ENCODE measurements around the gene PODN. TPM values are rescaled to one million over a fixed set of nuclear protein-coding genes. Genes with fewer than 3 reads are reported as not detected.

Gene PODN, protein sequence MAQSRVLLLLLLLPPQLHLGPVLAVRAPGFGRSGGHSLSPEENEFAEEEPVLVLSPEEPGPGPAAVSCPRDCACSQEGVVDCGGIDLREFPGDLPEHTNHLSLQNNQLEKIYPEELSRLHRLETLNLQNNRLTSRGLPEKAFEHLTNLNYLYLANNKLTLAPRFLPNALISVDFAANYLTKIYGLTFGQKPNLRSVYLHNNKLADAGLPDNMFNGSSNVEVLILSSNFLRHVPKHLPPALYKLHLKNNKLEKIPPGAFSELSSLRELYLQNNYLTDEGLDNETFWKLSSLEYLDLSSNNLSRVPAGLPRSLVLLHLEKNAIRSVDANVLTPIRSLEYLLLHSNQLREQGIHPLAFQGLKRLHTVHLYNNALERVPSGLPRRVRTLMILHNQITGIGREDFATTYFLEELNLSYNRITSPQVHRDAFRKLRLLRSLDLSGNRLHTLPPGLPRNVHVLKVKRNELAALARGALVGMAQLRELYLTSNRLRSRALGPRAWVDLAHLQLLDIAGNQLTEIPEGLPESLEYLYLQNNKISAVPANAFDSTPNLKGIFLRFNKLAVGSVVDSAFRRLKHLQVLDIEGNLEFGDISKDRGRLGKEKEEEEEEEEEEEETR
- polyA plus RNA-seq (ENCODE audit: insufficient read length in 3 of 3), result 1 to 10 TPM; 1.6 to 2.0 (median 1.7) TPM
- long read RNA-seq, donor 1, partial matches to known transcripts, result 0 of 1 reads
- long read RNA-seq, donor 1, other reads (novel, unspliced or antisense), result 0 of 1 reads
- long read RNA-seq, donor 2, result 0 reads
- long read RNA-seq, donor 3, result 0 reads
- long read RNA-seq, donor 4, result 0 reads
- long read RNA-seq, donor 5, result 0 reads
- long read RNA-seq, donor 6, partial matches to known transcripts, result 0 of 1 reads
- long read RNA-seq, donor 6, other reads (novel, unspliced or antisense), result 0 of 1 reads
- long read RNA-seq, donor 7, result 0 reads
- long read RNA-seq, donor 8, partial matches to known transcripts, result 5 of 9 reads
- long read RNA-seq, donor 8, other reads (novel, unspliced or antisense), result 0 of 9 reads
- long read RNA-seq, donor 9, partial matches to known transcripts, result 0 of 1 reads
- long read RNA-seq, donor 9, other reads (novel, unspliced or antisense), result 0 of 1 reads
- long read RNA-seq, donor 10, partial matches to known transcripts, result 0 of 1 reads
- long read RNA-seq, donor 10, other reads (novel, unspliced or antisense), result 0 of 1 reads
- long read RNA-seq, donor 11, result 0 reads
- long read RNA-seq, donor 12, result 0 reads
- long read RNA-seq, donor 13, result 0 reads
- long read RNA-seq, donor 14, result 0 reads
- long read RNA-seq, donor 15, partial matches to known transcripts, result 0 of 2 reads
- long read RNA-seq, donor 15, other reads (novel, unspliced or antisense), result 0 of 2 reads
- long read RNA-seq, donor 16, partial matches to known transcripts, result 0 of 1 reads
- long read RNA-seq, donor 16, other reads (novel, unspliced or antisense), result 0 of 1 reads

DNA sequence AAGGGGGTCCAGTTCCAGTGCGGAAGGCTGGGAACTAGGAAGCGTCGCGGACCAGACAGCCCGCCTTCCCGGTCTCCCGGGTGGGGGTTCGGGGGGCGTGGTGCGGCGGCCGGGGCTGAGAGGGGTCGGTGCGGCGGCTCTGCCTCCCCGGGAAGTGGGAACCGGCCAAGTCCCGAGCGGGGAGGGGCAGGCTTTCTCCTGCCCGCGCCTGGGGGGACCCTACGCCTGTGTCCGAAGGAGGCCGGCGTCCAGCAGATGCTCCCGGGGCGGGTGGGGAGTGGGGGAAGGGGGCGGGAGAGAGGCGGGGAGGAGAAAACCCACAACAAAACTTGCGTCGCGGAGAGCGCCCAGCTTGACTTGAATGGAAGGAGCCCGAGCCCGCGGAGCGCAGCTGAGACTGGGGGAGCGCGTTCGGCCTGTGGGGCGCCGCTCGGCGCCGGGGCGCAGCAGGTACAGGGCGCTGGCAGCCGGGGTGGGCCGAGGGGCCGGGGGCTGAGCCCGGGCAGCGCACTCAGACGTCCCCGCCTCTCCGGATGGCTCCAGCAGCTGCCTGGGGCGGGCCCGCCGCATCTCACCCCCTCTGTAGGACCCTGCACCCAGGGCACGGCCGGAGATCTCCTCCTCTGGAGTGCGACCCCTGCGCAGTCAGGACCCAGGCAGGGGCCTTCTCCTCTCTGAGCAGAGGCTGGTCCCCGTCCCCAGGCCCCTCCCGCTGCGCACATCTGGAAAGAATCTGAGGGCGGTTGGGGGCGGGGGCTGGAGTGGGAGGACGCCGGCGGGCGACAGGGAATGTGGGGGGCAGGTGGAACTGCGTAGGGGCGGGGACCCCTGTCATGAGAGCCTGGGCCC is at the start of gene PODN:
PODN (plus strand) TSS at position 355 of the 849 bp plus-strand sequence. CDS start 7,643 bp downstream, outside the sequence.
- no peak for DNase-seq

DNA sequence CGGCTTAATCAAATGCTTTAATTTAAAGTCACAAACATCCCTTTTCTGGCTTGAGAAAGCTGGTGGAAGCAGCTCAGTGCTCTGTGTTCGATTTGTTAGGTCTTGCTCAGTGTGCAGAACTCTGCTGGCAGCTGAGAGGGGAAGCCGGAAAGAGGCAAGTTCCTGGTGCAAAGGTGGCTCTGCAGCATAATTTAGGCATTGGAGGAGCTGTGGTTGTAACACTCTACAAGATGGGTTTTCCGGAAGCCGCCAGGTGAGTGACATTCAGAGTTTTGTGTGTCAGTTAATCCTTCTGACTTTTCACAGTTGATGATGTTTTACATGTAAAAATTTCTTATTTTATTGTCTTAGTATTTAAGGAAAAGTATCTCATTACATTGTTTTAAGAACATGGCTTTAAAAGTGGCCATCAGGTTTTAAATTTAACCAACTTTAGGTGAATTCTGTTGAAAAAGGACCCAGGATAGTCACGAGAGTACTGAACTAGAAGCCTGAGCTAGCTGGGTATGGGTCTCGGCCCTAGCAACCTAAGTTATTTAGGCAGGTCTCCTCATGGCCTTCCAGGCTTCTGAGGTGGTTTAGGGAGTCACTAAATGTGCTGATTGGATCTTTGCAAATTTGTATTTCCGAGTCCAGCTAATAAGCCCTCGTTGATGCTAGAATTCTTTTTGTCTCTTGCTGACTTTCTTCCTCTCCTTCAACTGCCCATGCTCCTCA is 47.1 kb upstream of the PODN start:
- peak; percentile 88 for DNase-seq

DNA sequence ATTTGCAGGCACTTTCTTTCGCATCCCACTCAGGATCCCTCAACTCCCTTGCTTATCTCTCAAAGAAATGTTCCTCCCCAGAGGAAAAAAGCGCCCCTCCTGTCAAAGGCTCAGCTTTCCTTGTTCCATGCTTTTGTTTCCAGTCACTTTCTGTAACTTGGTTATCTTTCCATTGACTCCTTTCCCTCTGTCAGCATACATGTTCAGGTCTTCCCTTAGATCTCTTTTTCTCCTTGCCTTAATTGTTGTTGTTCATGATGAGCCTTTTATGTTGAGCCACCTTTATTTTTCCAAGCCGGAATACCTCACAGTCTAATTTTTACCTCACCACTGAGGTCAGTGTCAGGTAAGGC is 46.5 kb upstream of the PODN start:
- no peak for DNase-seq

DNA sequence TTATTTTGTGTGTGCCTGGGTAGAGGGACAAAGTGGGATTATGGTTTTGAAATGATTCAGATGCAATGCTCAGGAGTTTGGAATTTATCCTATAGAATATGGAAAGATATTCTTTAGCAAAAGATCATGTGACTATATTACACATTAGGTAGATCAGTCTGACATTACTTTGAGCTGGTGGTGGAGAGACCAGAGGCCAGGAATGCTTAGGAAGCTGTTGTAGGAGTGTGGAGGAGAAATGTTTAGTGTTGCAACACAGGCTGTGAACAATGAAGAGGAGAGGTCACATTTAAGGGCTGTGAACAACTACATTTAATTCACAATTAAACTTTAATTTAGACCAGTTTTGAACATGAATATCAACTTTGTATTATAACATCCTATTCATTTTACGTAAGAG is 45.3 kb upstream of the PODN start:
- DNase-seq, result no peak

DNA sequence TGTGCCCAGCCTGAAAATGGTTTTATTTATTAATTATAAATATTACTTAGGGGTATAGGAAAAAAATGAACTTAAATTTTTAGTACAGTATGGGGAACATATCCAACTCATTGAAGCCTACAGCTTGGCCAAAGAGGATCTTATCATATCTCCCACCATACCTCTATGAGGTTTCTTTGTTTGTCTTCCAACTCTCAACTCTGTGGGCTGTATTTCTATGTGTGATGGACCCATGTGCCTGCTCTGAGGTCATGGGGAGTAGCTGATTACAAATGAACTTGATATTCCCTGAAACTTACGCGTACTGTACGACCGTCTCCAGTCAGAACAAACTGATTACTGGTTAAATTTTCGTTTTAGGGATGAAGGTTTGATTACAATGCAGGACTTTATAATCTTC is 41.4 kb upstream of the PODN start:
- no peak for DNase-seq

DNA sequence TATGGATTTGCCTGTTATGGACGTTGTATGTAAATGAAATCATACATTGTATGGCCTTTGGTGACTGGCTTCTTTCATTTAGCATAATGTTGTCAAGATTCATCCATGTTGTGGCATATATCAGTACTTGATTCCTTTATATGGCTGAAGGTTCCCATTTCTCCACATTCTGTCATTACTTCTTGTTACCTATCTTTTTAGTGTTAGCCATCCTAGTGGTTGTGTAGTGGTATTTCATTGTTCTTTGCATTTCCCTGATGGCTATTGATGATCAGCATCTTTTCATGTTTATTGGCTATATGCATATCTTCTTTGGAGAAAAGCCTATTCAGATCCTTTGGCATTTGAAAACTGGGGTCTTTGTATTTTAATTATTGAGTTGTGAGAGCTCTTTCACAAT is 39.8 kb upstream of the PODN start:
- no peak for DNase-seq

DNA sequence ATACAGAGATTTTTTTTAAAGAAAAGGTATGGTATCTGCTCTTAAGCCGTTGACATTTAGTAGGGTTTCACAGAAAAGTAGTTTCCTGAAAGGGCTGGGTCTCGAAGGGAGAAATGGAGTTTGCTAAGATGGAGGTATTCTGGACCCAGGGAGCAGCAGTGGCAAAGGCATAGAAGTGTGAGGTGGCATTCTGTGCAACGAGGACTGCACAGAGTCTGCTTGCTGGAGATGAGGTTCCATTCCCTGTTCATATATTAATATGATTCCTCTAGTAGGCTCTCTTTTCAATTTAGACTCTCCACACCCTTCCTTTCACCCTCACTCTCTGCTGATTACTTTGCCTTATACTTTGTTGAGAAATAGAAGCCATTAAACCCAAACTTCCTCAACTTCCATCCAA is 38.5 kb upstream of the PODN start:
- DNase-seq, result no peak

DNA sequence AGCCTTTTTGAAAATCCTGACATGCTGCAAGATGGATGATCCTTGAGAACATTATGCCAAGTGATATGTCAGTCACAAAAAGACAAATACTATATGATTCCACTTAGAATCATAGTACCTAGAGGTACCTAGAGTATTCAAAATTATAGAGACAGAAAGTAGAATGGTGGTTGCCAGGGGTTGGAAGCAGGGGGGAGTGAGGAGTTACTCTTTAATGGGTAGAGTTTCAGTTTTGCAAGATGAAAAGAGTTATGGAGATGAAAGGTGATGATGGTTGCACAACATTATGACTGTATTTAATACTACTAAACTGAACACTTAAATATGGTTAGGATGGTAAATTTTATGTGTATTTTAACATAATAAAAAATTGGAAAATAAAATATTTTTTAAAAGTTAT is 37.9 kb upstream of the PODN start:
- no peak for DNase-seq

DNA sequence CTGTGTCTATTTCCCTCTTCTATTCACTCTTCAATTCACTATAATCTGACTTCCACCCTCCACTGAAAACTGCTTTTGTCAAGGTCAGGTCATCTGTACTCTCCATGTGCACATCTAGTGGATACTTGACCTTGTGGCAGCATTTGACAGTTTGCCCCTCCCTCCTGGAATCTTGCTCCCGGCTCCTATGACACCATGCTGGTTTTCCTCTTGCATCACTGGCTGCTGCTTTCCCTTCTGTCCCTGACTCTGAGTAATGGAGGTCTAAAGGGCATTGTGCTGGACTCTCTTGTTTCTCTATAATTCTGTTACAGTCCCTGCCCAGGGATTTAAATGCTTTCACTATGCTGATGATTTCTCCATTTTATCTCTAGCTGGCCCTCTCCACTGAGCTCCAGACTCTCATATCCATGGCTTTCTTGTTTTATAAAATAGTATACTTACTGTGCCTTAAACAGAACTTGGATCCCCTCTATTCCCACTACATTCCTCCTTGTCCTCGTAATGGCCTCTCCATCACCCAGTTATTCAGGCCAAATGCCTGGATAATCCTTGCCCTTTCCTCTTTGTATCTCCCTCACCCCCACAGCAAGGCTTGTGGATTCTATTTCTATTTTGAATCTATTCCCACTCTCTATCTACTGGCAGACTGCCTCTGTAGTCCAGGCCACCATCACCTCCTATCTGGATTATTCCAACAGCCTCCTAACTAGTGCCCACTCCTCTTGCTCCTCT is 36.8 kb upstream of the PODN start:
- DNase-seq, result peak; percentile 72

DNA sequence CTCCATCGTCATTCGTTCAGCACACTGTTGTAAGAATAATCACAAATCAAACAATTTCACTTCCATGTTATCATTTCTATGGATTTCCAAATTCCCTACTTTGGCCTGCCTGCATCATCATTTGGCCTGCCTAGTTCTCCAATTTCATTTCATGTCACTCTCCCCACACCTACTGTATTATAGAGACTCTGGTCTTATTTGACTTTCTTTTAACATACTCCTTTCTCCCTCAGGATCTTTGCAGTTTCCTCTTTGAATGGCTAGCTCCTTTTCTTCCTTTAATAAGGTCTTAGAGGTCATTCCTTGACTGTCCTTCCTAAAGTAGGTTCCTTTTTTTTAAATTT is 36.3 kb upstream of the PODN start:
- DNase-seq, result no peak

DNA sequence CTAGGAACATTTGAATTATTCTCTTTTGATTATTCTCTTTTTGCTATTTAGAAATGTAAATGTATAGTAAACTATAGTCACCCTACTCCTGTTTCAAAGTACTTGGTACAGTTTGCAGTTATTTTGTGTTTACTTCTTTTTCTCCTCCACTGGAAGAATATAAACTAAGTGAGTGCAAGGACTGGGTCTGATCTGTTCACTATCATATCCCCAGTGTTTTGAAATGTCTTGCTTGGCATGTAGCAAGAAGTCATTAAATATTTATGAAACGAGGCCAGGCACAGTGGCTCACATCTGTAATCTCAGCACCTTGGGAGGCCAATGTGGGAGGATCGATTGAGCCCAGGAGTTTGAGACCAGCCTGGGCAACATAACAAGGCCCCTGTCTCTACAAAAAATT is 35.8 kb upstream of the PODN start:
- no peak for DNase-seq

DNA sequence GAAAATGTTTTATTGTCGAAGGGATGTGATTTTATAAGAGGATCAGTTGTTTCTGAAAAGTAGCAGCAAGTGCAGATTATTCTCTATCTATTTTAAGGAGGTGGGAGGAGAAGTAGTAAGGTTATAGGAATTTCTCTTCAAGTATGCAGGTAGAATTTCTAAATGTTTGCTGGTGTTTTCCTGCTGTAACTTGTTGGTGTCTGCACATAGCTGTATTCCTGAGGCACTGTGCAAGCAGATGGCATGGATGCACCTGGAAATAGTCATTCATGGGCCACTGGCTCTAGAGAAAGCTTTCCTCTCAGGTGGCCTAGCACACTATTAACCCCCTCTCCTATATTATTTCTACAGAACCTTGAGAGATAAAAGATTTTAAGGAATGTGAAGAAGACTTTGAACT is 30.3 kb upstream of the PODN start:
- no peak for DNase-seq

DNA sequence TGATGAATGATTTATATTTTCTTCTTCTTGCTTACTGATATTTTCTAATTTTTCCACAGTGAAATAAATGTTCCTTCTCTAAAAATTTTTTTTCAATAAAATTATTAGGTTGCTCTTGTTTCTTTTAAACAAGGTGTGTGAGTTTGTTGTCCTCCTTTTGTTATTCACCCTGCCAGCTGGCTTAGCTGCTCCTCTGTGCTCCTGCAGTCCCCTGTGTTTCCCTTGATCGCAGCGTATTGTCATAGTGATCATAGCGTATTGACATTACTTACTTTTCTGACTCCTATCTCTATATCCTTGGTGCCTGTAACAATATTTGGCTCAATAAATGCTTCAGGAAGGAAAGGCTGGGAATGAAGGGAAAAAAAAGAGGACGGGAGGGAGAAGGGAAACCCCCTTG is 24.9 kb upstream of the PODN start:
- no peak for DNase-seq

DNA sequence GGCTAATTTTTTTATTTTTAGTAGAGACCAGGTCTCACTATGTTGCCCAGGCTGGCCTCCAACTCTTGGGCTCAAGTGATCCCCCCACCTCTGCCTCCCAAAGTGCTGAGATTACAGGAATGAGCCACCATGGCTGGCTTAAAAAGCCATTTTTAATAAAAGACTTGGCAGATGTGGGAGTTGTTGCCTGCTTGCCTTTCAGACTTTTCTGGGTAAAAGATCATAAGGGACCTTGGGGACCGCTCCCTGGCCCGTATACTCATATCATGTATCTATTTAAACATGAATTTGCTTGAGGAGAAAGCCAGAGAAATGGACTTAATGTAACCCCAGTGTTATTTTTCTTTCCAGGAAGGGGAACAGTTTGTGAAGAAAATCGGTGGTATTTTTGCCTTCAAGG is 23.4 kb upstream of the PODN start:
- no peak for DNase-seq

DNA sequence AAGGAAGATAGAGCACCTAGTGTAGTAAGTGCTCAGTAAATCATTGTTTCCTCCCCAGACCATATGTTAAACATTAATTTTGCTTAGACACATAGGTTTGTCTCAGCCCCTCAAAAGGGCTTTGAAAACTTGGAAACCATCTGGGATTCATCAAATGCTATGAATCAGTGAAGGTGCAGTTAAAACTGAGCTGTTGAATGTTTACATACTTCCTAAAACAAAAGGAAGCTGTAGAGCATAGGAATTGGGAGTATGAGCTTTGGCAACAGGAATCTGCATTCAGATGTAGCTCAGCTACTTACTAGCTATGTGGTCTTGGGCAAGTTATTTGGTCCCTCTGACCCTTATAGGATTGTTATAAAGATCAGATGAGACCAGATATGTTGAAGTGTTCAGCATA is 18.7 kb upstream of the PODN start:
- DNase-seq, result no peak

DNA sequence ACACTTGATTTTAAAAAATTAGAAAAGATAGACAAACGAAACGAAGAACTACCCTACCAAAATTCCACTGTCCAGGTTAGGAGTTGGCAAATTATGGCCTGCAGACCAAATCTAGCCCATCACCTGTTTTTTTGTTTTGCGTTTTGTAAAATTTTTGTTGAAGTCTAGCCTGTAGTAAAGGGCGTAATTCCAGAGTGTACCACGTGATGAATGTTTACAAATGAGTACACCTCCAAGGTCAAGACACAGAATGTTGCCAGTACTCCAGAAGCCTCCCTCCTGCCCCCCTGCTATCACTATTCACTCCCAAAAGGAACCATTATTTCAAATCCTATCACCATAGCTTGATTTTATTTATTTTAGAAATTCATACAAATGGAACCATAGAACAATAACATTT is 17.1 kb upstream of the PODN start:
- no peak for DNase-seq

DNA sequence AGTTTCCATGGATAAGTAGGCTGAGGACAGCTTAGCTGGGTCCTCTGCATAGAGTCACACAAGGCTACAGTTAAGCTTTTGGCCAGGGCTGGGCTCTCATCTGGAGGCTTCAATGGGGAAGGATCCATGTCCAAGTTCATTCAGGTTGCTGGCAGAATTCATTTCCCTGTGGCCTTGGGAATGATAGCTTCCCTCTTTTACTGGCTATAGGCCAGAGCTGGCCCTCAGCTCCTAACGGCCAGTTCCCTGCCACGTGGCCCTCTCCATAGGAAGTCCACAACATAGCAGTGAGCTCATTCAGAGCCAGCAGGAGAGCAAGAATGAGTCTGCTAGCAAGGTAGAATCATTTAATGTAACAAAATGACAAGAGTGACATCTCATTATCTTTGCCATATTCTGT is 15.1 kb upstream of the PODN start:
- DNase-seq, result no peak

DNA sequence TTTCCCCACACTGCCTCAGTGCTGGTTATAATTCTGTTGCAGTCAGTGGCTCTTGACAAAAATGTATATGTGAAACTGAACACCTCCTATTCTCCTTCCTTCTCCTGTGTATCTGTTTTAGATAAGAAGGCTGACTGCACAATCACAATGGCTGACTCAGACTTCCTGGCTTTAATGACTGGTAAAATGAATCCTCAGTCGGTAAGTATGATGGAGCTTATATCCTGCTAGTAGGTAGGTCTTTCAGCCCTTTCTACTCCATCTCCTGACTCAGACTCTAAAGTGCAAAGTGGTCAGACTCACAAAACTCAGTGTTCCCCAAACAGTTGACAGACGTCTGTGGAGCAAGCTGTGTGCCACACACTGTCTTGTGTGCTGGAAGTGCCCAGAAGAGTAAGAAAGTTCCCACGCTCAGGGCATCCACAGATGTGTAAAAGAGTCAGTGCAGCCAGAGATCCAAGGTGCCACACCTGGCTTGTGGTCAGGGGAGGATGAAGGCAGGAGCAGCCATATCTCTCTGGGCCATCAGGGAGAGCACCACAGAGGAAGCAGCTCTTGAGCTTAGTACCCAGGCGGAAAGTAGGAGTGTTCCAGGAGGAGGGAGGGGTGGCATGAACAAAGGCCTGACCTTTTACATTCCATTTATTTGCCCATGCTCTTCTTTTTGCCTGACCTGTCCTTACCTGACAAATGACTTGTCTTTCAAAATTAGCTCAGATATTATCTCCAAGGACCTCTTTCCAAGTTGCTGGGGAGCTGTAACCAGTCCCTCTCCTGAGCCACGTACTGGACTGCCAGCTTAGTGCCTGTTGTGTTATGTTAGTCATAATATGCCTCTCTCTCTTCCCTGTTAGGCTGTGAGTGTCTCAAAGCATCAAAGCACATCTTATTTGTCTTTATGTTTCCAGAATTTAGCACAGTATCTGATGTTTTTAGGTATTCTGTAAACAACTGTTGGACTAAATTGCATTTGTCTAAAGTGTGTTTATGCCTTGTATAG is 14.0 kb upstream of the PODN start:
- no peak for DNase-seq
